Endothelial cell (in vitro differentiated cells): ENCODE results near the gene CUBN. TPM values are rescaled to one million over a fixed set of nuclear protein-coding genes. Genes with fewer than 3 reads are reported as not detected.

Source experiments
- DNase-seq: peaks from one replicate; pipeline ENCODE4 v3.0.0; 2021; ENCODE audit warnings: low spot score
- H3K27ac Mint-ChIP-seq: one replicate; pipeline ENCODE4 v1.8.0; 2021; ENCODE audit warnings: mixed read lengths, inconsistent platforms; ENCODE audit not compliant: unreplicated experiment
- H3K27me3 Mint-ChIP-seq: one replicate; pipeline ENCODE4 v1.8.0; 2021; ENCODE audit warnings: mild to moderate bottlenecking, moderate library complexity, mixed read lengths, inconsistent platforms; ENCODE audit not compliant: unreplicated experiment
- H3K36me3 Mint-ChIP-seq: one replicate; pipeline ENCODE4 v1.8.0; 2021; ENCODE audit warnings: mild to moderate bottlenecking, low read depth, mixed read lengths, inconsistent platforms; ENCODE audit not compliant: unreplicated experiment
- H3K4me1 Mint-ChIP-seq: one replicate; pipeline ENCODE4 v1.8.0; 2021; ENCODE audit warnings: mild to moderate bottlenecking, mixed read lengths, inconsistent platforms; ENCODE audit not compliant: unreplicated experiment
- H3K4me3 Mint-ChIP-seq: one replicate; pipeline ENCODE4 v1.8.0; 2021; ENCODE audit warnings: mild to moderate bottlenecking, mixed read lengths, inconsistent platforms; ENCODE audit not compliant: unreplicated experiment
- H3K9me3 Mint-ChIP-seq: one replicate; pipeline ENCODE4 v1.8.0; 2021; ENCODE audit warnings: mixed read lengths, inconsistent platforms; ENCODE audit not compliant: unreplicated experiment
- total RNA-seq: library from RNA; stranded (reverse); fragmentation: NEBNext Ultra II Directional; extraction: Animal tissue kit (Norgen Biotek cat#: 25700); gene quantifications from one replicate; pipeline ENCODE4 v1.2.1, GENCODE V29; 2021; ENCODE audit not compliant: unreplicated experiment
- TF ChIP-seq, protein P1 (sequence below): fragments of 200-600 bp; sonication (generic); IDR thresholded peaks from one replicate; pipeline ENCODE4 v1.5.0; 2021; ENCODE audit warnings: antibody characterized with exemption; ENCODE audit not compliant: unreplicated experiment

Gene CUBN
- total RNA-seq, 1 donor from 2014 or later = 8.8 TPM

DNA sequence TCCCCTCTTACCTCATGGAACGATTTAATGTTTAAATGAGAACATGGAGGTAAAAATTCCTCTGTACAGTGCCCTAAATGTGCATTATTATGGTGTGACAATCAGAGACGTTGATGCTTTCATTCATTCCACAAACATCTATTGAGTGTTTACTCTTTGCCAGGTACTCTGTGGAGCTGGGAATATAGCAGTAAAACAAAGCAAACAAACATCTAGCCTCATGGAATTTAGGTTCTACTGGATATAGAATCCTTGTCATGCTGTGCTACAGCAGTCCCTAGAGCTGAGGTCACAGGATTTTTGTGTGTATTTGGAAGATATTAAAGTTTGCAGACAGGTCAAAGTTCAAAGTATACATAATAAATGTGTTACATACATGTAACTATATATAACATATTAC is 140.7 kb downstream of the CUBN start:
- Mint-ChIP-seq H3K4me3 (no peak overlapping the region), H3K27ac (no peak overlapping the region), H3K4me1 (peaks cover 25% of the 10 kb centered on the region), H3K27me3 (peaks cover 2% of the 10 kb centered on the region), H3K9me3 (no peaks in the 10 kb centered on the region), H3K36me3 (peaks cover 14% of the 10 kb centered on the region)
- TF ChIP-seq, protein P1, sequence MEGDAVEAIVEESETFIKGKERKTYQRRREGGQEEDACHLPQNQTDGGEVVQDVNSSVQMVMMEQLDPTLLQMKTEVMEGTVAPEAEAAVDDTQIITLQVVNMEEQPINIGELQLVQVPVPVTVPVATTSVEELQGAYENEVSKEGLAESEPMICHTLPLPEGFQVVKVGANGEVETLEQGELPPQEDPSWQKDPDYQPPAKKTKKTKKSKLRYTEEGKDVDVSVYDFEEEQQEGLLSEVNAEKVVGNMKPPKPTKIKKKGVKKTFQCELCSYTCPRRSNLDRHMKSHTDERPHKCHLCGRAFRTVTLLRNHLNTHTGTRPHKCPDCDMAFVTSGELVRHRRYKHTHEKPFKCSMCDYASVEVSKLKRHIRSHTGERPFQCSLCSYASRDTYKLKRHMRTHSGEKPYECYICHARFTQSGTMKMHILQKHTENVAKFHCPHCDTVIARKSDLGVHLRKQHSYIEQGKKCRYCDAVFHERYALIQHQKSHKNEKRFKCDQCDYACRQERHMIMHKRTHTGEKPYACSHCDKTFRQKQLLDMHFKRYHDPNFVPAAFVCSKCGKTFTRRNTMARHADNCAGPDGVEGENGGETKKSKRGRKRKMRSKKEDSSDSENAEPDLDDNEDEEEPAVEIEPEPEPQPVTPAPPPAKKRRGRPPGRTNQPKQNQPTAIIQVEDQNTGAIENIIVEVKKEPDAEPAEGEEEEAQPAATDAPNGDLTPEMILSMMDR = no peak
- no peak for DNase-seq

DNA sequence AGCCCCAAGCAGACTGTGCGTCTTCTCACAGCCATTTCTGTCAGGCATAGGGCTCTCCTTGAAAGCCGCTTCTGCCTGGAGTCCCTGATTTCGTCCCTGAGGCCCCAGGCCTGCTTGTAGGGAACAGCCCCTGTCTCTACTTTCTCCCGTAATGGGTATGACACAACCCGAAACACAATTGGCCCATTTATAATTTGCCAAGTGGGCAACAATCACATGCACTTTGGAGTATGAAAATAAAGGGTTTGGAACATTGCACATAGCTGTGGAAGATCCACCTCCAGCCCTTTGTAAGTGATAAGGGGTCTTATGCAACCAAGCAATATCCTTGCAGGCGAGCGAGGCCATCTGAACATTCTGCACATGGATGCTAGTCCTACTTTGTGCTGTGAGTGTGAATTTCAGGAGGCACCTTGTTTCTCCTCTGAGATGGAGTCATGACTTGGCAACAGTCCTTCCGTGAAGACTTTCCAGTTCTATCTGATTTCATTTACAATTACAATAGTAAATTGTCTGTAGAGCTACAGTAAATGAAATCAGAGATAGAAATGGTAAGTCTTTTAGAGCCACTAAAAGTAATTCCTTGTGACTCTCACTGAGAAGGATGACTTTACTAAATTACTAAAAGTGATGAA is 141.5 kb downstream of the CUBN start:
- H3K4me1 Mint-ChIP-seq = peaks cover 19% of the 10 kb centered on the region
- no peak overlapping the region for H3K4me3 Mint-ChIP-seq
- no peak overlapping the region for H3K27ac Mint-ChIP-seq
- H3K36me3 Mint-ChIP-seq = peaks cover 18% of the 10 kb centered on the region
- no peaks in the 10 kb centered on the region for H3K9me3 Mint-ChIP-seq
- no peak for DNase-seq
- TF ChIP-seq, protein P1 = no peak
- peaks cover 2% of the 10 kb centered on the region for H3K27me3 Mint-ChIP-seq

DNA sequence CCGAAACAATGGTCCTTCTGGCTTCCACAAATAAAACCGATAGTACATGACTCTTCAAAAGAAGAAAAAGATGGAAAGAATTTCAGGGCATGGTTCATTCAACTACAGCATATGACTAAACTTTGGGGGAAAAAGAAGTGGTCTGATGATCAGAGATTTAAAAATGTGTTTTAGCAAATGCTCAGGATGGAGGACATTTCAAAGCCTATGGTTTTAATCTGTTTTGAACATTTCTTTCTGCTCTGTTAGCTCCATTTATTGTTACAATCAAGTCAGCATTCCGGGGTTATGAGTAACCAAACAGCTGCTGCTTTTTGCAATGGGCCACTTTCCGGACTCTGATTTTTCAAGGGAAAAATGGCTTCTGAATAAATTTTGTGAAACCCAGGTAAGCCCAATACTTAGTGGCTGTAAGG is 142.4 kb downstream of the CUBN start:
- TF ChIP-seq, protein P1 = no peak
- H3K36me3 Mint-ChIP-seq = peaks cover 10% of the 10 kb centered on the region
- peak overlapping the region; percentile 9 for H3K27ac Mint-ChIP-seq
- no peaks in the 10 kb centered on the region for H3K9me3 Mint-ChIP-seq
- no peak for DNase-seq
- peaks cover 13% of the 10 kb centered on the region for H3K4me1 Mint-ChIP-seq
- no peak overlapping the region for H3K4me3 Mint-ChIP-seq
- peaks cover 2% of the 10 kb centered on the region for H3K27me3 Mint-ChIP-seq

DNA sequence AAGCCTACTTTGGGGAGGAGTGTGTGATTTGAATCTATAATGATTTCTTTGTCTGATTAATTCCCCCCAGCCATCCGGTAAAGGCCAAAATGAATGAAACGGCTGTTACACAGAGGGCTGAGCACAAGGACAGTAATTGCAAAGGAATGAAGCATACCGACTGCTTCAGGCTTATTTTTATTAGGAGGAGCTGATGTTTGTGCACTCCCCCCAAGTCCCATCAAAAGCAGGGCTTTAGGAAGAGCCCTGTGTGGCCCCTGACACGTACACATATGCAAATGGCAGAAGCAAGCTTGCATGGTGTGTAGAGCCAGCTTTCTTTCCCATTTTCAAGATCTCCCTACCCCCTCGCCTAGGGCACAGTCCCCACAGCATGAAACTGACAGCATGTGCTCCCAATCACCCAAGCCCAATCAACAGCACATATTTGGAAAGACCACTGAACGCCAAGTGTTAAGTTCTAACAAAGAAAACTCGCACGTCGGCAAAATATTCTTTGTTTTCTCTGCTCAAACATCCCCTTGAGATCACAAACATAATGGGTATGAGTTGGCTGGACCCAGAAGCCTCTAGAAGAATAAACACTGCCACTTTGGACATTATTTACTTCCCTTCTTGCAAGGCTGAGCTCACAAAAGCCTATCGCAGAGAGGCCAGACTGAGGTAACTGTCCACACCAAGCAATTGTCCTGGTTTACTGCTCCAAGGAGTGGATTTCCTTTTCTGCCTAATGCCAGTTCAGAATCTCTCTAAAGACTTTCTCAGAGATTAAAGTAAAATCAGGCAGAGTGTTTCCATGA is 143.0 kb downstream of the CUBN start:
- no peak overlapping the region for H3K4me3 Mint-ChIP-seq
- TF ChIP-seq, protein P1 = no peak

DNA sequence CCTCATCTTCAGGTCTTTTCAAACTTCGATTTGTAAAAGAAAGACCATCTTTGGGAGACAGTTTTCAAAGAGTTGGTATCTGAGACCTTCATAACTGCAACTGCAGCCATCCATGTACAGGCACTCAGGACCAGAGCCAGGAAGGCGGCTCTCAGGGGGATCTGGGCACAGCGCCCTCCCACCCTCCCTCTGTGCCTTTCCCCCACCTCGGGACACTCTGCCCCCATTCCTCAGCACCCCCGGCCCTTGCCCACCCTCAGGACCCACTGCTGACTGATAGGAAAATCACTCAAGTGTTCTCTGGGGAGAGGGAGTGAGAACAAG is 143.6 kb downstream of the CUBN start:
- Mint-ChIP-seq H3K4me1 (peaks cover 13% of the 10 kb centered on the region), H3K4me3 (no peak overlapping the region), H3K9me3 (no peaks in the 10 kb centered on the region), H3K27ac (no peak overlapping the region), H3K36me3 (peaks cover 21% of the 10 kb centered on the region), H3K27me3 (peaks cover 2% of the 10 kb centered on the region)
- DNase-seq = no peak
- TF ChIP-seq, protein P1 = no peak

More for the DNA sequence above, 143.0 kb downstream of the CUBN start:
- Mint-ChIP-seq H3K27ac (peak overlapping the region; percentile 9), H3K4me1 (peaks cover 13% of the 10 kb centered on the region), H3K27me3 (peaks cover 2% of the 10 kb centered on the region), H3K9me3 (no peaks in the 10 kb centered on the region), H3K36me3 (peaks cover 15% of the 10 kb centered on the region)
- DNase-seq = no peak
